ENCODE measurements around the gene CSNK1A1L. TPM values are rescaled to one million over a fixed set of nuclear protein-coding genes. Genes with fewer than 3 reads are reported as not detected.

CSNK1A1L gene
- total and polyA plus RNA-seq, 10 of the 15 experiments (the other 5 are each of a cell fraction or from before 2014, with no cell fraction given) = not detected

DNA sequence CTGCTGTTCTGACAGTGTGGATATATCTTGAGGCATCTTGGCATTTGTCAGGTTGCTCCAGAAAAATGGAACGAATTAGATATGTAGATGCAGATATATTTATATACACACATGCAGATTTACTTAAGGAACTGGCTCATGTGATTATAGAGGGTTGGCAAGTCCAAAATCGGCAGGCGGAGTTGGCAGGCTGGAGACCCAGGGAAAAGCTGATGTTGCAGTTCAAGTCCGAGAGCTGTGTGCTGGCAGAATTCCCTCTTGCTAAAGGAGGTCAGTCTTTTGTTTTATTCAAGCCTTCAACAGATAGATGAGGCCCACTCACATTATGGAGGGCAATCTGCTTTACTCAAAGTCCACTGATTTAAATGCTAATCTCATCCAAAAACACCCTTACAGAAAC is 24.4 kb upstream of the CSNK1A1L start (continued):
- no peak for TF ChIP-seq SUZ12 (IDR thresholded peaks at IDR 0.05; ENCODE audit: unreplicated experiment)

GRCh38 chr13:37127691-37128241 is 22.3 kb upstream of the CSNK1A1L start:
- Histone ChIP-seq H3K4me3 (no peak overlapping the region), H2AFZ (ENCODE audit: control insufficient read depth, low read depth, low read length) (no peak overlapping the region), H3K27ac (ENCODE audit: control insufficient read depth, insufficient read depth) (no peak overlapping the region), H3K27me3 (replicated peaks in 1 of 2; ENCODE audit: control insufficient read depth in 2 of 2, insufficient read depth in 2 of 2, low read length in 1 of 2) (no peaks in the 10 kb centered on the region), H3K9ac (ENCODE audit: control insufficient read depth, insufficient read depth, low read length) (no peak overlapping the region), H3K9me3 (replicated peaks; ENCODE audit: control insufficient read depth, insufficient read depth, low read length) (no peaks in the 10 kb centered on the region), H3K4me1 (ENCODE audit: control insufficient read depth, insufficient read depth, low read length) (no peaks in the 10 kb centered on the region), H3K79me2 (ENCODE audit: control insufficient read depth, insufficient read depth, low read length) (no peaks in the 10 kb centered on the region), H3K36me3 (ENCODE audit: control insufficient read depth in 2 of 2, insufficient read depth in 2 of 2, low read length in 1 of 2) (no peaks in the 10 kb centered on the region), H4K20me1 (ENCODE audit: control insufficient read depth, insufficient read depth) (no peaks in the 10 kb centered on the region), H3K4me2 (ENCODE audit: control insufficient read depth, insufficient read depth) (no peak overlapping the region)
- ChIA-PET CTCF (no interaction called here), RAD21 (ENCODE audit: unreplicated experiment) (no interaction called here), SMC1A (ENCODE audit: uncharacterized antibody, unreplicated experiment) (no interaction called here), POLR2A (no interaction called here)
- BruUV-seq (replicated peaks) = no TSS peak
- DNase-seq (ENCODE audit: low read depth, low spot score) (no peak), ATAC-seq (no peak), FAIRE-seq (no peak)
- 17% methylated on average over 3 of the region's 3 CpGs for whole genome bisulfite sequencing (ENCODE audit: insufficient coverage, insufficient replicate concordance, low lambda C conversion rate, missing lambda C conversion rate)
- intact Hi-C loops (cut with micrococcal nuclease; ENCODE audit: unreplicated experiment) = no loop called here
- in situ Hi-C loops (cut with MboI) = no loop called here
- TF ChIP-seq MTA3 (IDR thresholded peaks at IDR 0.05; ENCODE audit: borderline replicate concordance, low read length) (no peak), SMAD5 (IDR thresholded peaks at IDR 0.05; ENCODE audit: low read depth) (no peak), HCFC1 (IDR thresholded peaks at IDR 0.05; ENCODE audit: low read length) (no peak), SREBF2 (IDR thresholded peaks at IDR 0.05; ENCODE audit: low read length) (no peak), TARDBP (IDR thresholded peaks at IDR 0.05; ENCODE audit: borderline replicate concordance) (no peak), BCLAF1 (IDR thresholded peaks at IDR 0.05) (no peak), LARP7 (IDR thresholded peaks at IDR 0.05) (no peak), ASH2L (IDR thresholded peaks at IDR 0.05; ENCODE audit: borderline replicate concordance, low read depth) (no peak), SMARCA5 (IDR thresholded peaks at IDR 0.05) (no peak), WRNIP1 (IDR thresholded peaks at IDR 0.05; ENCODE audit: borderline replicate concordance, low read depth, low read length) (no peak), NFXL1 (IDR thresholded peaks at IDR 0.05; ENCODE audit: borderline replicate concordance) (no peak), PBX3 (IDR thresholded peaks at IDR 0.05; ENCODE audit: insufficient replicate concordance, low read depth, low read length) (no peak), CHD4 (IDR thresholded peaks at IDR 0.05) (no peak), POLR2AphosphoS5 (IDR thresholded peaks at IDR 0.05; ENCODE audit: low read length) (no peak)
- TF ChIP-seq, protein P1, sequence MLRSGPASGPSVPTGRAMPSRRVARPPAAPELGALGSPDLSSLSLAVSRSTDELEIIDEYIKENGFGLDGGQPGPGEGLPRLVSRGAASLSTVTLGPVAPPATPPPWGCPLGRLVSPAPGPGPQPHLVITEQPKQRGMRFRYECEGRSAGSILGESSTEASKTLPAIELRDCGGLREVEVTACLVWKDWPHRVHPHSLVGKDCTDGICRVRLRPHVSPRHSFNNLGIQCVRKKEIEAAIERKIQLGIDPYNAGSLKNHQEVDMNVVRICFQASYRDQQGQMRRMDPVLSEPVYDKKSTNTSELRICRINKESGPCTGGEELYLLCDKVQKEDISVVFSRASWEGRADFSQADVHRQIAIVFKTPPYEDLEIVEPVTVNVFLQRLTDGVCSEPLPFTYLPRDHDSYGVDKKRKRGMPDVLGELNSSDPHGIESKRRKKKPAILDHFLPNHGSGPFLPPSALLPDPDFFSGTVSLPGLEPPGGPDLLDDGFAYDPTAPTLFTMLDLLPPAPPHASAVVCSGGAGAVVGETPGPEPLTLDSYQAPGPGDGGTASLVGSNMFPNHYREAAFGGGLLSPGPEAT (IDR thresholded peaks at IDR 0.05; ENCODE audit: low read depth) = no peak
- TF ChIP-seq, protein P2, sequence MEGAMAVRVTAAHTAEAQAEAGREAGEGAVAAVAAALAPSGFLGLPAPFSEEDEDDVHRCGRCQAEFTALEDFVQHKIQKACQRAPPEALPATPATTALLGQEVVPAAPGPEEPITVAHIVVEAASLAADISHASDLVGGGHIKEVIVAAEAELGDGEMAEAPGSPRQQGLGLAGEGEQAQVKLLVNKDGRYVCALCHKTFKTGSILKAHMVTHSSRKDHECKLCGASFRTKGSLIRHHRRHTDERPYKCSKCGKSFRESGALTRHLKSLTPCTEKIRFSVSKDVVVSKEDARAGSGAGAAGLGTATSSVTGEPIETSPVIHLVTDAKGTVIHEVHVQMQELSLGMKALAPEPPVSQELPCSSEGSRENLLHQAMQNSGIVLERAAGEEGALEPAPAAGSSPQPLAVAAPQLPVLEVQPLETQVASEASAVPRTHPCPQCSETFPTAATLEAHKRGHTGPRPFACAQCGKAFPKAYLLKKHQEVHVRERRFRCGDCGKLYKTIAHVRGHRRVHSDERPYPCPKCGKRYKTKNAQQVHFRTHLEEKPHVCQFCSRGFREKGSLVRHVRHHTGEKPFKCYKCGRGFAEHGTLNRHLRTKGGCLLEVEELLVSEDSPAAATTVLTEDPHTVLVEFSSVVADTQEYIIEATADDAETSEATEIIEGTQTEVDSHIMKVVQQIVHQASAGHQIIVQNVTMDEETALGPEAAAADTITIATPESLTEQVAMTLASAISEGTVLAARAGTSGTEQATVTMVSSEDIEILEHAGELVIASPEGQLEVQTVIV (IDR thresholded peaks at IDR 0.05; ENCODE audit: borderline replicate concordance, partially characterized antibody) = no peak
